PFSK-1 (cell line): Measurements from ENCODE around the gene ECE1.

Experiments used
- FOXP2 ChIP-seq: optimal IDR thresholded peaks from 2 replicates; pipeline ENCODE3; 2011; ENCODE audit warnings: borderline replicate concordance, control low read depth, inconsistent platforms; ENCODE audit not compliant: insufficient read depth; ENCODE audit errors: extremely low read length, extremely low read depth
- POLR2AphosphoS5 ChIP-seq: IDR thresholded peaks from 2 replicates; pipeline ENCODE4 v1.6.1; 2012; ENCODE audit warnings: low read depth, mild to moderate bottlenecking, control low read depth, low read length, moderate library complexity
- REST ChIP-seq, 2 experiments: IDR thresholded peaks; 2 replicates each; pipeline versions ENCODE4 v1.6.1 to v1.8.0; 2011 to 2012; ENCODE audit warnings: low read depth in 2 of 2, low read length in 2 of 2, control low read depth in 1 of 2, inconsistent platforms in 1 of 2, mild to moderate bottlenecking in 1 of 2, moderate library complexity in 1 of 2; ENCODE audit not compliant: insufficient read depth in 1 of 2
- SIN3A ChIP-seq: IDR thresholded peaks from 2 replicates; pipeline ENCODE4 v1.6.1; 2012; ENCODE audit warnings: mild to moderate bottlenecking, low read length, moderate library complexity, borderline replicate concordance; ENCODE audit not compliant: insufficient read depth
- TAF1 ChIP-seq: IDR thresholded peaks from 2 replicates; pipeline ENCODE4 v1.6.1; 2012; ENCODE audit warnings: low read length, control low read depth, borderline replicate concordance; ENCODE audit not compliant: insufficient read depth

The ECE1 gene

GRCh38 chr1:21302747-21303715 lies 12.8 kb upstream of the ECE1 start:
- no peak for TF ChIP-seq SIN3A
- TF ChIP-seq REST (IDR thresholded peaks at IDR 0.05; ENCODE audit: insufficient read depth in 1 of 2, low read depth in 2 of 2, low read length in 2 of 2), result no peak
- no peak for TF ChIP-seq FOXP2
- peak; percentile 27; the same call in 1 of the 2 replicates for TF ChIP-seq TAF1
- TF ChIP-seq POLR2AphosphoS5, result no peak

DNA sequence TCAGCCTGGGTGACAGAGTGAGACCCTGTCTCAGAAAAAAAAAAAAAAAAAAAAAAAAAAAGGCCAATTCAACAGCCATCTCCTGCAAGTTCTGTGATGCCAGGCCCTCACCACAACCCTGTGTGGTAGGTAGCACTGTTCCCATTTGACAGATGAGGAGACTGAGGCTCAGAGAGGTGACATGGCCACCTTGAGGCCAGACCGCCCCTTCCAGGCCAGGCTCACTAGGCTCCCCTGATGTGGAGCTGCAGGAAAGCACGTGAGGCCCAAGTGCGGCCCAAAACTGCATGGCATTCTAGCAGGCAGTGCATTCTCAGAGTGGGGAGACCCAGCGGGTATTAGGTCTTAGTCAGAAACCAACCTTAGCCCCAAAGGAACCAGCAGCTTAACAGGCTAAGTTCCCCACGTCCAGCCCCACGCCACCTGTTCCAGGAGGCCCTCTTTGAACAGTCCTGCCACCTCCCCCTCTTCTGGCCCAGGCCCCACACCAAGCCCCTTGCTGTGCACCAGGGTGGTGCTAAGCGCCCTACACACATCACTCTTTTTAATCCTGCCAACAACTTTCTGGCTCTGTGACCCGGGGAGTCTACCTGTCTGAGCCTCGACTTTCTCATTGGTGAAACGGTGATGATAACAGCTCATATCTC lies 11.7 kb upstream of the ECE1 start:
- TF ChIP-seq TAF1, result no peak
- TF ChIP-seq SIN3A, result no peak
- TF ChIP-seq REST (IDR thresholded peaks at IDR 0.05; ENCODE audit: insufficient read depth in 1 of 2, low read depth in 2 of 2, low read length in 2 of 2), result no peak
- no peak for TF ChIP-seq FOXP2
- TF ChIP-seq POLR2AphosphoS5, result no peak

DNA sequence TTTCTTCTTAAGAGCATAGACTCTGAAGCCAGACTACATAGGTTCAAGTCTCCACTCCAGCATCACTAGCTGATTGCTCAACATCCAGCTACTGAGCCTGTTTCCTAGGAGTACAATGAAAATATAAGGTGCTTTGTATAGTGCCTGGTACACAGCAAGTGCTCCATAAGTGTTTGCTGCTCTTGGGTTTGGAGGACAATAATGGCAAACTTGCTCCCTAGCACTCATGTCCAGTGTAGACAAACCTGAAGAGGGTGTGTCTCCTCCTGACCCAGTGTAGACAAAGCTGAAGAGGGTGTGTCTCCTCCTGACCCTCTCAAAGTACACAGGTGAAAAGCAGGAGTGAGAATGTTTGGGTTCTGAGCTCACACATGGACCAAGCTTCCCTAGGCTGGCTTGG lies 10.5 kb upstream of the ECE1 start:
- TF ChIP-seq REST (IDR thresholded peaks at IDR 0.05; ENCODE audit: insufficient read depth in 1 of 2, low read depth in 2 of 2, low read length in 2 of 2) (no peak), SIN3A (no peak), TAF1 (no peak), FOXP2 (no peak), POLR2AphosphoS5 (no peak)

DNA sequence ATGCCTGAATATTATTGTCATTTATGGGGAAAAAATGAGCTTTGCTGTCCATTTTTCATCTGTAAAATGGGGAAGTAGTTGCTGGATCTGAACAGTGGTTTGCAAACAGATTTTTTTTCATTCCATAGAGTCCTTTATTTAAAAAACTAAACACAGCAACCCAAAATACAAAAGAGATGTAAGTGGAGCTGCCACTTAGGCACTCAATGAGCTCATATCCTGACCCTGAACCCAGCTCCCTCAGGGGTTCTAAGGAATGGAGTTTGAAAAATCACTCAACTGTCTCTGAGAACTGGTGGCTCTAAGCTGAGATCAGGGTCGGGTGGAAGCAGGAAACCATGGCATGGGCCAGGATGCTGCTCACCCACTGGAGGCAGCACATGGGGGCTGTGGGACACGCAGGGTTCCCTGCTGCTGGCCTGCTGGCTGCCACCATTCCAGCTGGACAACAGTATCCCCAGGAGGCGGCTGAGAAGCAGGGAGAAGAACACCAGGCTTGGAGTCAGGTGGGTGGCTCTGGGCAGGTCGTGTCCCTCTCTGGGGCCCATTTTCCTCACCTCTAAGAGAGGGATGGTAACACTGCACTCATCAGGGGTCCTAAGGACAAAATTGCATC lies 9.6 kb upstream of the ECE1 start:
- TF ChIP-seq FOXP2 (no peak), REST (IDR thresholded peaks at IDR 0.05; ENCODE audit: insufficient read depth in 1 of 2, low read depth in 2 of 2, low read length in 2 of 2) (no peak), TAF1 (no peak), SIN3A (no peak), POLR2AphosphoS5 (no peak)
